A673 (cell line): ENCODE results near the gene RANBP2. TPM values are rescaled to one million over a fixed set of nuclear protein-coding genes. Genes with fewer than 3 reads are reported as not detected.

ENCODE experiments used
- BruUV-seq: library from RNA; stranded (reverse); fragments of 400-500 nt; replicated peaks from 2 replicates; lab custom pipeline; 2021; lab: Mats Ljungman, UMichigan
- CTCF ChIA-PET: fragments of 300-600 bp; sonication (Branson Sonifier 250); formaldehyde crosslinking; loops from one replicate; lab custom pipeline; 2022; ENCODE audit warnings: antibody characterized with exemption; lab: Charles Lee
- POLR2A ChIA-PET: fragments of 300-600 bp; sonication (Branson Sonifier 250); formaldehyde crosslinking; loops from one replicate; lab custom pipeline; 2022; ENCODE audit warnings: antibody characterized with exemption; ENCODE audit not compliant: low non-redundant PET; lab: Charles Lee
- DNase-seq: peaks from one replicate; pipeline ENCODE4 v3.0.0-alpha.2; 2015; ENCODE audit warnings: low spot score
- H3K27ac ChIP-seq: fragments of 200-600 bp; sonication (generic); 2 replicates; pipeline ENCODE4 v1.5.1; 2016; ENCODE audit warnings: mixed run types, low read depth, mild to moderate bottlenecking, mixed read lengths, antibody characterized with exemption, low read length; ENCODE audit not compliant: poor library complexity, severe bottlenecking
- H3K27me3 ChIP-seq: fragments of 200-600 bp; sonication (generic); replicated peaks from 2 replicates; pipeline ENCODE4 v1.6.1; 2017; ENCODE audit warnings: mixed run types, low read depth, mild to moderate bottlenecking, mixed read lengths, antibody characterized with exemption, low read length; ENCODE audit not compliant: insufficient read depth, poor library complexity
- H3K36me3 ChIP-seq: fragments of 200-600 bp; sonication (generic); 2 replicates; pipeline ENCODE4 v1.6.1; 2016; ENCODE audit warnings: mixed run types, mild to moderate bottlenecking, mixed read lengths, antibody characterized with exemption, low read length; ENCODE audit not compliant: insufficient read depth, poor library complexity, severe bottlenecking
- H3K4me1 ChIP-seq: fragments of 200-600 bp; sonication (generic); 2 replicates; pipeline ENCODE4 v1.6.1; 2017; ENCODE audit warnings: mixed run types, mild to moderate bottlenecking, mixed read lengths, antibody characterized with exemption, low read length; ENCODE audit not compliant: insufficient read depth, poor library complexity, severe bottlenecking
- H3K4me3 ChIP-seq: fragments of 200-600 bp; sonication (generic); 2 replicates; pipeline ENCODE4 v1.5.1; 2016; ENCODE audit warnings: low read depth, mixed run types, mild to moderate bottlenecking, mixed read lengths, low read length; ENCODE audit not compliant: poor library complexity, severe bottlenecking
- H3K9me3 ChIP-seq: fragments of 200-600 bp; sonication (generic); 2 replicates; pipeline ENCODE4 v1.6.1; 2016; ENCODE audit warnings: mixed run types, low read depth, mild to moderate bottlenecking, mixed read lengths, antibody characterized with exemption, low read length; ENCODE audit not compliant: poor library complexity, severe bottlenecking
- CTCF ChIP-seq: fragments of 300-800, 200-600 bp; sonication (generic); conservative IDR thresholded peaks from 2 replicates; pipeline ENCODE4 v1.5.1; 2017; ENCODE audit warnings: low read depth, mild to moderate bottlenecking, antibody characterized with exemption, low read length, moderate library complexity, mixed read lengths
- EZH2 ChIP-seq: fragments of 200-600 bp; sonication (generic); IDR thresholded peaks from 2 replicates; pipeline ENCODE4 v1.6.1; 2017; ENCODE audit warnings: borderline replicate concordance, low read depth, mild to moderate bottlenecking, mixed read lengths, antibody characterized with exemption, low read length; ENCODE audit not compliant: poor library complexity, severe bottlenecking
- intact Hi-C: fragments of 100-400 bp; cut with micrococcal nuclease; formaldehyde crosslinking; loops from one replicate; pipeline ENCODE4 v1.10.0; 2022; ENCODE audit not compliant: unreplicated experiment
- total RNA-seq: library from RNA; stranded (reverse); gene quantifications from 2 replicates; pipeline ENCODE4 v1.2.3, GENCODE V29; 2021

RANBP2 gene
- total RNA-seq, 1 experiment from 2014 or later, result 92.3 TPM

GRCh38 chr2:108701208-108701607 is 18.1 kb upstream of the RANBP2 start:
- H3K4me3 ChIP-seq, result no peak overlapping the region
- CTCF ChIA-PET, result no interaction called here
- H3K36me3 ChIP-seq, result no peaks in the 10 kb centered on the region
- H3K9me3 ChIP-seq, result no peaks in the 10 kb centered on the region
- no peaks in the 10 kb centered on the region for H3K27me3 ChIP-seq
- no peaks in the 10 kb centered on the region for H3K4me1 ChIP-seq
- no peak for DNase-seq
- no peak for TF ChIP-seq CTCF
- no peak for TF ChIP-seq EZH2
- intact Hi-C loops, result no loop called here
- H3K27ac ChIP-seq, result no peak overlapping the region
- POLR2A ChIA-PET, result no interaction called here
- BruUV-seq, result no TSS peak

GRCh38 chr2:108701806-108702205 is 17.5 kb upstream of the RANBP2 start:
- H3K27ac ChIP-seq, result no peak overlapping the region
- H3K4me1 ChIP-seq, result no peaks in the 10 kb centered on the region
- BruUV-seq, result no TSS peak
- H3K27me3 ChIP-seq, result no peaks in the 10 kb centered on the region
- CTCF ChIA-PET, result no interaction called here
- no peak overlapping the region for H3K4me3 ChIP-seq
- no peak for DNase-seq
- TF ChIP-seq CTCF (no peak), EZH2 (no peak)
- no peaks in the 10 kb centered on the region for H3K36me3 ChIP-seq
- H3K9me3 ChIP-seq, result no peaks in the 10 kb centered on the region
- POLR2A ChIA-PET, result no interaction called here
- intact Hi-C loops, result no loop called here

GRCh38 chr2:108704871-108705270 is 14.4 kb upstream of the RANBP2 start:
- no peak for DNase-seq
- intact Hi-C loops, result no loop called here
- CTCF ChIA-PET, result no interaction called here
- no peaks in the 10 kb centered on the region for H3K36me3 ChIP-seq
- POLR2A ChIA-PET, result no interaction called here
- H3K4me3 ChIP-seq, result no peak overlapping the region
- no peaks in the 10 kb centered on the region for H3K27me3 ChIP-seq
- TF ChIP-seq CTCF, result no peak
- no peak for TF ChIP-seq EZH2
- no peaks in the 10 kb centered on the region for H3K9me3 ChIP-seq
- H3K4me1 ChIP-seq, result no peaks in the 10 kb centered on the region
- H3K27ac ChIP-seq, result no peak overlapping the region
- no TSS peak for BruUV-seq
